Measurements from ENCODE around the gene NTNG2.

DNA sequence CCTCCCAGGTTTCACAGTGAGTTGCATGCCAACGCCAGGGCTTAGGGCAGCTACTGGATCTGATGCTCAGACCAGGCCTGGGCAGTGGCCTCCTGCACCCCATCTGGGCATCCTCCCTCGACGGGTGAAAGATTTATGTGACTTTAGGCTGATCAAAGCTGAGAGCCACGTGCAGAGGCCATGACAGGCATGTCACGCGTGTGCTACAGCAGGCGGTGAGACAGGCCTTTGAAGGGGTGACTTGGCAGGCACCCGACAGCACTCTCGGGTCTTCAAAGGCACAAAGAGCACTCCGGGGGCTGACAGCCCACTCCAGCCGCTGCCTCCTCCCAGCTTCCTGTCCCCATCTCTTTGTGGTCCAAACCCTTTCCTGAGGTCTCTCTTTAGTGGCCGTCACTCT, 66.2 kb downstream of the NTNG2 start:
- TF ChIP-seq REST (IDR thresholded peaks at IDR 0.05; ENCODE audit: insufficient read depth in 1 of 2, low read depth in 2 of 2, low read length in 2 of 2) (no peak), TAF1 (IDR thresholded peaks at IDR 0.05; ENCODE audit: borderline replicate concordance, insufficient read depth, low read length) (no peak), POLR2AphosphoS5 (IDR thresholded peaks at IDR 0.05; ENCODE audit: low read depth, low read length) (no peak), FOXP2 (optimal IDR thresholded peaks at IDR 0.05; ENCODE audit: borderline replicate concordance, extremely low read depth, extremely low read length, insufficient read depth) (no peak)
